GM21717 (cell line): ENCODE data around the gene NR3C1.

Source experiments
- ATAC-seq: cut with Tn5 transposase; IDR thresholded peaks from one replicate; pipeline ENCODE4 v1.9.1; 2021; ENCODE audit warnings: mild to moderate bottlenecking, moderate library complexity; ENCODE audit not compliant: unreplicated experiment

NR3C1 gene

DNA sequence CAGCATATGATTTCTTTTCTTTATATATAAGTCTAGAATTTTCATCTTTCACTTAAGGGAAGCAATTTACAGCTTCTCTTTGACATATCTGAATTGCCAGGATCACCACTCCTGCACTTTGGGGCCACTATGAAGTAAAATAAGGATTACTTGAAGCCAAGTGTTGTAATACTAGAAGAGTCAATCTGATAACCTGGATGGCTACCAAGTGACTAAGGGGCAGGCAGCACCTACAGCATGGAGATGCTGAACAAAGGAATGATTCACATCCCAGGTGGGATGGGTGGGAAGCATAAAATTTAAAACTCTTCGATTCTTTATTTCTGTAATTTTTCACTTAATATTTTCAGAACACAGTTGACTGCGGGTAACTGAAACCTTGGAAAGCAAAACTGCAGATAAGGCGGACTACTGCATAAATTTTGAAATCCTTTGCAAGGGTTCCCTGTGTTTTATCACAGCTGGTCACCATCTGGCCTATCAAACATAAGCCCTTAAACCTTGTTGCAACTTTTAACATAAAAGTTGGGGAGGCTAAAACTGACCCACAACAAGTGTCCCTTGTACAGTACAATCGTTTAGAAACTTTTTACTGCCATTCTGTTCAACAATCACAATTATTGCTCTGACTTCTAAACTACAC is 31.2 kb downstream of the NR3C1 start:
- no peak for ATAC-seq

- no peak for ATAC-seq
Measured at GRCh38 chr5:143370440-143370839, 33.0 kb downstream of the NR3C1 start.

DNA sequence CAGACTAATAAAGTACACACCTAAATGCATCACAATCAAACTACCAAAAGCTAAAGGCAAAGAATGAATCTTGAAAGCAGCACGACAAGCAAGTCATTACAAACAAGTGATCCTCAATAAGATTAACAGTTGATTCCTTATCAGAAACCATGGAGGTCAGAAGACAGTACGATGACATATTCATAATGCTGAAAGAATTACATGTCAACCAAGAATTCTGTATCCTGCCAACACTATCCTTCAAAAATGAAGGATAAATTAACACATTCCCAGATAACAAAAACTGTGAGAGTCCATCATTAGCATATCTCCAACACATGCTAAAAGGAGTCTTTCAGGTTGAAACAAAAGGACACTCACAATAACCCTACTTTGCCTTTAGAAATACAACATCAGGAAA is 39.4 kb downstream of the NR3C1 start:
- ATAC-seq = no peak

DNA sequence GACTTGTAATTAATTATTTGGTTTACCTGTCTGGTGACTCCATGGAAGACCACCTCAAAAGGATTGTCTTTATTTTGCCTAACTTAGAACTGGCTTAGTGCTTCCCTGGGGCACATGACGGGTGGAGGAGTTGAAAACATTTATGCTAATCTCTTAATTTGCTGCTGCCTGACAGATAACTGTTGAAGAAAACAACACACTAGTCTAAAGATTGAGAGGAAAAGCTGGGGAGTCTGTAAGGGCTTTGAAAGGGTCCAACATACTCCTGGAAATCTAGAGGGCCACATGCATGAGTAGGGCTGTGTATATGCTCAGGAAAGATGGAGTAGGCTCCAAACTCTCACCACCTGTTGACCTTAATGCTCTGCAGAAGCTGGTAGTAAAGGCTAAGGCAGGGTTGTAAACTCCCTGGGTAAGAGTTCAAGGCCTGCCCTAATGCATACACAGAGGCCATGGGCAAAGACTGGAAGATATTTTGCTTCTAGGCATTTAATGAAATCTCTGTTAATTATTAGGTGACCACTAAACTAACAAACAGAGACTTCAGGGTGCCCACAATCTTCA is 40.7 kb downstream of the NR3C1 start:
- no peak for ATAC-seq

DNA sequence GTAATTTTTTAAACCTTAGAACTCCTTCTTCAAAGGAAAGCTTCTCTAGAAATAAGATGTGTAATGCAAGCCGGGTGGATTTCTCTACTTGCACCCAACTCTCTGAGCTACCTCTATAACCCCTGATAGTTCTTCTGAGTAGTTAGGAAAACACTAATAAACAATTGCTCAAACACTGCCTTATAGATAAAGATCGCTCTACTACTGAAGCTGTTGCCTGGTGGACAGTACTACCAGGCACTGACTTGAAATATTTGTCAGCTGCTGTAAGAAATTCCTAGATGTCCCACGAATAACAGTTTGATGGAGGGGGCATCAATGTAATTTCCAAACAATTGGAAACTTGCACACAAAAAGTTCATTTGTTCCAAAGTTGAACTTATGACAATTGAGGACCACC is 42.0 kb downstream of the NR3C1 start:
- no peak for ATAC-seq

DNA sequence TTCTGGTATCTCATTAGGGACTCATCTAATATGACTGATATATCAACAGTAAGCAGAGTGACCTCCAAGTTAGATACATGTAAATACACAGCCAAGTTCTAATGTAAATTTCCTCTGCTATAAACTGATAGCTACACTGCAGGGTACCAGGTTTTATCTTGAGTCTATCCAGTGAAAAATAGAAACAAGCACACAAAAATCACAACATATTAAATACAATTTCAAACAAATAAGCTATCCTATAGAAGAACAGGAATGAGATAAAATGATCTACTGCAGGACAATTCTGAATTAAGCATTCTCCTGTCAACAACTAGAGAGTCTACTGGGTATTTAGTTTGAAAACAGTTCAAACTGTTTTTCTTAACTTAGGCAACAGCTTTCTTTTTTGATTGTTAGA is 42.7 kb downstream of the NR3C1 start:
- ATAC-seq = no peak

DNA sequence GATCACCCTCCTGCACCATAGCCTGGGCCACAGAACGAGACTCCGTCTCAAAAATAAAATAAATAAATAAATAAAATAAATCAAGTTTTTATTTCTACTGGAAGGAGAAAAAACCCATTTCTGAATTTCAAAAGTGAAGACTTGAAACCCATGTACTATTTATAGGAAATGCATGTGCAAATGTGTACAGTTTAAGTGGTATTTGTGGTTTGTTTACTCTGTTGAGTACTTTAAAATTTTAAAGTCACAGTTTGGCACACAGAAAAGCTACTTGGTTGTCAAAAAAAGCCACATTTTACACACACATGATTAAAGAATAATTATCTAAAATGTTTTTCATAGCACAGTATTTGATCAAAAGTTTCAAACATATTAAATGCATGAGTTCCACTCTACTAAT is 43.6 kb downstream of the NR3C1 start:
- ATAC-seq = no peak

GRCh38 chr5:143356855-143357583 is 46.5 kb downstream of the NR3C1 start:
- ATAC-seq = no peak

DNA sequence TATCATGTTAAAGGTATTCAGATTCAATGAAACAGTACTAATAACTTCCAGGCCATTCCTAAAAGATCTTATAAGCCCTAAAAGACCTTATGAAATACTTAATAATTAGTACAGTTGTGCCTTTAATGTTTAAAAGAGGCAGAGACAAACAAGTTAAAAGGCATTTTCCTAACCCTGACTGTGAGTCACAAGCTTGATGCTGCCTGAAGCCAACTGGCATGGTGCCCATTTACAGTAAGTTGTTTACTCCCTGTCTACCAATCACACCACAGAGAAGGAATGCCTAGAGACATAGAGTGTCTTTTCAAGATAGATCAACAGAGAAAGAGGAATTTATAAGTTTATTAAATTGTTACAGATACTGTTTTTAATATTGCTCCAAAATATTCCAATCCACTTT is 47.8 kb downstream of the NR3C1 start:
- ATAC-seq = no peak

DNA sequence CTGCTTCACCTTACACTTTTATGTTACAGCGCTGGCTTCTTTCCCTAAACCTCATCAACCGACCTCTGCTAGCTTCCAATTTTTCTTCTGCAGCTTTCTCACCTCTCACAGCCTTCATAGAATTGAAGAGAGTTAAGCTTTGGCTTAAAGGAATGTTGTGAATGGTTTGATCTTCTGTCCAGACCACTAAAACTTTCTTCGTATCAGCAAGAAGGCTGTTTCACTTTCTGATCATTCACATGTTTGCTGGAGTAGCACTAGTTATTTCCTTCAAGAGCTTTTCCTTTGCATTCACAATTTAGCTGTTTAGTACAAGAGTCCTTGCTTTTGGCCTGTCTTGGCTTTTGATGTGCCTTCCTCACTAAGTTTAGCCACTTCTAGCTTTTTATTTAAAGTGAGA is 49.5 kb downstream of the NR3C1 start:
- peak; percentile 40 for ATAC-seq

- ATAC-seq = no peak
Measured at GRCh38 chr5:143352691-143353090, 50.8 kb downstream of the NR3C1 start.

- ATAC-seq = peak; percentile 55
Measured at GRCh38 chr5:143350751-143351602, 52.5 kb downstream of the NR3C1 start.

GRCh38 chr5:143350341-143350740 is 53.1 kb downstream of the NR3C1 start:
- no peak for ATAC-seq

- ATAC-seq = no peak
Measured at GRCh38 chr5:143349177-143349576, 54.3 kb downstream of the NR3C1 start.

DNA sequence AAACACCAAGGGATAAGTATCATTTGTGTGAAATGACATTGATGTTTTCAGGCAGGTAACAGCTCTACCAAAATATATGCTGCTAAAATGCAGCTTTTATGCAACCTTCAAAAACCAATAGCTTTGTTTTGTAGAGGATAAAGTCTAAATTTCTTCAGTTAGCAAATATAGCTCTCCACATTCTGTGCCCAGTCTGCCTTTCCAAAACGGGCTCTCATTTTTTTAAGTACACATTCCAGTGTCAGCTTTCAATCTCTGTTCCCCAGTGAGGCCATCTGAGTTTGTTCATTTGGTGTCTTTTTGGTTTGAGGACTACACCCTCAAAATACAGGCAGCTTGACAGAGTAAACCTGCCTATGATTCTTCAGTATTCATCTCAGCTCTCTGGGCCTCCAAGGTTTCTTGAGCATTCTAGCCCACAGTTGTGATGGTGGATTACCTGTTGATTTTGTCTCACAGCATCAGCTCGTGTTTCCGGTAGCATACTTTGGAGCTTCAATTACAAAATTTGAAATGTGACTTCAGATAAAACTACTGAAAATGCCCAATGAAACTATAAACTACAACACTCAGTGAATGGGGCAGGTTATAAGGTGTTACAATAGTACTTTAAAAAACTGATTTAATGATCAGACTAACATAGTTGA is 55.7 kb downstream of the NR3C1 start:
- no peak for ATAC-seq

DNA sequence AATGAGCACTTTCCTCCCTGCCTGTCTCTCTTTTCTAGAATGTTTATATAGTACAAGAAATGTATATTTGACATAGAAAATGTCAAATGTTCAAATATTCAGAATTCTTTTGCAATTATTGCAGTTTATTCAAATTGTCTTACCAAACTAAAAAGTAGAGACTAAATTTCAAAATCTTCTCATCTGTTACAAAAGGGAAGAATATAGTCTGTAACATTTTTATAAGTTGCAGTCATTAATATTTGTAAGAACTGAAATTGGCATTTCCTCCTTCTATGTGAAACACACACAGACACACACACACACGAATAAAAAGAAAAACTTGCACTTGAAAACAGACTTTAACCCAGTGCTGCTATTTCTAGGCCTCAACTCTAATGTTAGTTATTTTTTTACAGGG is 56.4 kb downstream of the NR3C1 start:
- no peak for ATAC-seq

- no peak for ATAC-seq
Measured at GRCh38 chr5:143345671-143346440, 57.6 kb downstream of the NR3C1 start.

DNA sequence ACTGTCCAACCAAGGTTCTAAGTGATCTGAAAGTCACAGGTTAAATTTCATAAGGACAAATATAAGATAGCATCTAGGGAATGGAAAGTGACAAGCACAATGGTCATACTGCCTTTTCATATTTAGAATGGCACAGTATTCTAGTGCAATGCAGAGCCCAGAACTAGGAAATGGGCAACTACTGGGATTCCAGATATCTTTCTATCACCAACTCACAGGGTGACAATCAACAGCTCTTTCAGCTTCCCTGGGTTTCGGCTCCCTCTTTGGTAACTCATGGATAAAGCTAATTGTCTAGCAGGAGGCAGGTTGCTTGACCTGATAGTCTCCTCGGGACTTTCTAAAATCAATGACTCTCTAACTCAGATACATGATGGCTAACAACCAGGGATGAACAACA is 60.4 kb downstream of the NR3C1 start:
- ATAC-seq = no peak

DNA sequence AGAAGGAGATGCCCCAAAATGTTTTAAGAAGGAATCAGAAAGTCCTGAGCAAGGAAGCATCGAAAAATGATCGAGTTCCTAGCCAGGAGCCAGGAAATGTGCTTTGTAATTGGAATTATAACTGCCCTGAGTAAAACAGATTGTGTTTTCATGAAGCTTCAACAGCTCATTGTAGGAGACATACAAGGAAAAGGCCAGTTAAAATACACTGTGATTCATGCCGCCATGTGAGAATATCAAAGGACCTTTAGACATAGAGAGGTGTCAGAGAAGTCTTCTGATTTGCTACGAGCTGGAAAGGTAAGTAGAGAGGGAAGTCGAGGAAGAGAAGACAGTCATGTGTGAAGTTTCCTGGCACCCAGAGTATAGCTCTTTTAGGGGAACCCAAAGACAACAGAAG is 60.9 kb downstream of the NR3C1 start:
- ATAC-seq = no peak
